Endothelial cell of umbilical vein (primary cell): Measurements from ENCODE around the gene FAM3C. TPM values are rescaled to one million over a fixed set of nuclear protein-coding genes. Genes with fewer than 3 reads are reported as not detected.

Experiments used
- BruUV-seq: library from RNA; stranded (reverse); fragments of 400-500 nt; replicated peaks from 2 replicates; lab custom pipeline; 2021; lab: Mats Ljungman, UMichigan
- CTCF ChIA-PET: fragments of 300-600, 350-600 bp; sonication (Branson Sonifier 250); formaldehyde crosslinking; loops from one replicate; lab custom pipeline; 2021; ENCODE audit warnings: antibody characterized with exemption, inconsistent platforms; lab: Charles Lee
- POLR2A ChIA-PET: fragments of 300-600, 350-600 bp; sonication (Branson Sonifier 250); formaldehyde crosslinking; loops from one replicate; lab custom pipeline; 2021; ENCODE audit warnings: antibody characterized with exemption, inconsistent platforms; lab: Charles Lee
- DNase-seq: peaks from one replicate; pipeline ENCODE4 v3.0.0-alpha.2; 2011; ENCODE audit warnings: low read depth, low spot score
- FAIRE-seq: peaks from 2 replicates; lab custom pipeline; 2011; peaks lifted over from hg19 to GRCh38; lab: Jason Lieb, UNC
- H2AFZ ChIP-seq: 2 replicates; pipeline ENCODE4 v1.6.0; 2012; ENCODE audit warnings: low read depth, low read length, control low read depth, inconsistent platforms
- H3K27ac ChIP-seq: 2 replicates; pipeline ENCODE4 v1.5.1; 2011; ENCODE audit warnings: low read depth, mild to moderate bottlenecking, control low read depth, low read length, moderate library complexity; ENCODE audit not compliant: insufficient read depth
- H3K27me3 ChIP-seq, 2 experiments: 2 replicates each; pipeline versions ENCODE4 v1.6.0 to v1.6.1; 2011; ENCODE audit warnings: low read length in 2 of 2, mixed read lengths in 1 of 2; ENCODE audit not compliant: control insufficient read depth in 2 of 2, insufficient read depth in 2 of 2
- H3K36me3 ChIP-seq, 2 experiments: 2 replicates in 1 of 2; 3 replicates in 1 of 2; pipeline ENCODE4 v1.5.1; 2011; ENCODE audit warnings: low read length in 2 of 2, mild to moderate bottlenecking in 1 of 2, moderate library complexity in 1 of 2; ENCODE audit not compliant: control insufficient read depth in 2 of 2, insufficient read depth in 2 of 2; ENCODE audit errors: extremely low read depth in 1 of 2
- H3K4me1 ChIP-seq: 3 replicates; pipeline ENCODE4 v1.5.1; 2011; ENCODE audit warnings: mild to moderate bottlenecking, low read length; ENCODE audit not compliant: control insufficient read depth, insufficient read depth; ENCODE audit errors: extremely low read depth
- H3K4me2 ChIP-seq: 2 replicates; pipeline ENCODE4 v1.6.1; 2011; ENCODE audit warnings: low read length, control low read depth, mixed read lengths; ENCODE audit not compliant: insufficient read depth
- H3K4me3 ChIP-seq, 3 experiments: fragments of 200-600 bp in 1 of 3; sonication (generic), shearing (Covaris generic) in 1 of 3; replicated peaks in 1 of 3; 2 replicates each; pipeline ENCODE4 v1.5.1; 2011 to 2016; ENCODE audit warnings: control low read depth in 3 of 3, low read length in 3 of 3, mild to moderate bottlenecking in 2 of 3, inconsistent platforms in 1 of 3, low read depth in 1 of 3, moderate library complexity in 1 of 3; ENCODE audit not compliant: insufficient read depth in 1 of 3
- H3K79me2 ChIP-seq: 2 replicates; pipeline ENCODE4 v1.6.0; 2012; ENCODE audit warnings: low read length, inconsistent platforms; ENCODE audit not compliant: control insufficient read depth, insufficient read depth
- H3K9ac ChIP-seq: replicated peaks from 2 replicates; pipeline ENCODE3; 2011; ENCODE audit warnings: low read length, control low read depth; ENCODE audit not compliant: insufficient read depth; ENCODE audit errors: extremely low read depth
- H3K9me1 ChIP-seq: replicated peaks from 3 replicates; pipeline ENCODE4 v1.6.0; 2011; ENCODE audit warnings: mild to moderate bottlenecking, low read length; ENCODE audit not compliant: control insufficient read depth, insufficient read depth; ENCODE audit errors: extremely low read depth
- H3K9me3 ChIP-seq: replicated peaks from 2 replicates; pipeline ENCODE4 v1.5.1; 2012; ENCODE audit warnings: low read length, inconsistent platforms; ENCODE audit not compliant: control insufficient read depth, insufficient read depth
- H4K20me1 ChIP-seq: replicated peaks from 2 replicates; pipeline ENCODE3; 2011; ENCODE audit warnings: mild to moderate bottlenecking, low read length; ENCODE audit not compliant: control insufficient read depth, insufficient read depth; ENCODE audit errors: extremely low read depth
- EZH2 ChIP-seq: IDR thresholded peaks from 2 replicates; pipeline ENCODE4 v1.6.1; 2012; ENCODE audit warnings: borderline replicate concordance, low read depth, mild to moderate bottlenecking, moderate library complexity, low read length, inconsistent platforms; ENCODE audit not compliant: severe bottlenecking
- FOS ChIP-seq: IDR thresholded peaks from 2 replicates; pipeline ENCODE4 v1.6.1; 2011; ENCODE audit warnings: mild to moderate bottlenecking, low read length, moderate library complexity, borderline replicate concordance; ENCODE audit not compliant: insufficient read depth
- GATA2 ChIP-seq: IDR thresholded peaks from 2 replicates; pipeline ENCODE4 v1.7.0; 2011; ENCODE audit warnings: low read depth, mild to moderate bottlenecking, moderate library complexity, mixed read lengths, low read length; ENCODE audit not compliant: insufficient read length, insufficient read depth
- JUN ChIP-seq: IDR thresholded peaks from 2 replicates; pipeline ENCODE4 v1.6.1; 2011; ENCODE audit warnings: borderline replicate concordance, low read depth; ENCODE audit not compliant: insufficient read length, insufficient read depth
- MYC ChIP-seq: IDR thresholded peaks from one replicate; pipeline ENCODE4 v1.6.1; 2011; ENCODE audit warnings: mild to moderate bottlenecking, low read depth, low read length
- POLR2A ChIP-seq: IDR thresholded peaks from 2 replicates; pipeline ENCODE4 v1.6.1; 2012; ENCODE audit warnings: low read depth, mild to moderate bottlenecking, control low read depth, low read length
- POLR2AphosphoS5 ChIP-seq: IDR thresholded peaks from 2 replicates; pipeline ENCODE4 v1.6.1; 2012; ENCODE audit warnings: low read depth, mild to moderate bottlenecking, control low read depth, low read length, moderate library complexity; ENCODE audit not compliant: insufficient read depth
- dilution Hi-C: fragments of 300-500 bp; cut with MboI; formaldehyde crosslinking; loops from one replicate; pipeline ENCODE4 v1.15.0; 2019; ENCODE audit warnings: low sequenced_read_pairs; ENCODE audit not compliant: extremely low pct_ligation_motif_present
- intact Hi-C: fragments of 100-400 bp; cut with micrococcal nuclease; formaldehyde crosslinking; loops from one replicate; pipeline ENCODE4 v1.10.0; 2022
- polyA plus RNA-seq, 4 experiments: library from polyadenylated mRNA; depleted of rRNA in 3 of 4; stranded (reverse) in 3 of 4; unstranded in 1 of 4; fragments of >200 nt; gene quantifications; 2 replicates each; pipeline versions ENCODE4 v1.2.1 to v1.2.3, GENCODE V29; 2011 to 2012; ENCODE audit warnings: missing spikeins in 1 of 4
- total RNA-seq: library from RNA; stranded (reverse); gene quantifications from 2 replicates; pipeline ENCODE4 v1.2.3, GENCODE V29; 2021
- TF ChIP-seq, protein P1 (sequence below), 2 donors: IDR thresholded peaks; 1 replicate in 1 of 2; 2 replicates in 1 of 2; pipeline ENCODE4 v1.5.1; 2011; ENCODE audit warnings: low read length in 2 of 2, mild to moderate bottlenecking in 2 of 2, moderate library complexity in 2 of 2, control low read depth in 1 of 2, inconsistent platforms in 1 of 2, low read depth in 1 of 2; ENCODE audit not compliant: insufficient read depth in 1 of 2; ENCODE audit errors: extremely low read depth in 1 of 2
- TF ChIP-seq, protein P2 (sequence below): IDR thresholded peaks from 2 replicates; pipeline ENCODE4 v1.6.1; 2011; ENCODE audit not compliant: insufficient read depth, insufficient read length

Gene FAM3C
- total and polyA plus RNA-seq, 2 donors (not counting 3 experiments of a cell fraction or from before 2014, with no cell fraction given): 20.2 to 50.0 TPM

DNA sequence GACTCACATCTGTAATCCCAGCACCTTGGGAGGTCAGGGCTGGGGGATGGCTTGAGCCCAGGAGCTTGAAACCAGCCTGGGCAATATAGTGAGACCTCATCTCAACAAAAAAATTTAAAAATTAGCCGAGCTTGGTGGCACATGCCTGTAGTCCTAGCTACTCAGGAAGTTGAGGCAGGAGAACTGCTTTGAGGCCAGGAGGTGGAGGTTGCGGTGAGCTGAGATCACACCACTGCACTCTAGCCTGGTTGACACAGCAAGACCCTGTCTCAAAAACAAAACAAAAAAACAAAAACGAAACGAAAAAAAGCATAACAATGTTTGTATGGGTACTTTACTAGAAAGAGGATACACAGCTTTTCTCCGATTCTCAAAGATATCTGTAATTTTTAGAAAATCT, 35.5 kb downstream of the FAM3C start:
- Histone ChIP-seq H3K79me2 (peaks cover 9% of the 10 kb centered on the region), H3K9me1 (no peaks in the 10 kb centered on the region), H3K27ac (no peak overlapping the region), H3K27me3 (no peaks in the 10 kb centered on the region), H3K9me3 (no peaks in the 10 kb centered on the region), H3K36me3 (peaks cover 7 to 13% of the 10 kb centered on the region in 2 experiments), H3K4me2 (no peak overlapping the region), H3K9ac (no peak overlapping the region), H3K4me3 (no peak overlapping the region), H3K4me1 (no peaks in the 10 kb centered on the region), H2AFZ (no peak overlapping the region), H4K20me1 (no peaks in the 10 kb centered on the region)
- dilution Hi-C loops (no loop called here), intact Hi-C loops (no loop called here)
- FAIRE-seq (no peak), DNase-seq (no peak)
- POLR2A ChIA-PET: no interaction called here
- no TSS peak for BruUV-seq
- CTCF ChIA-PET: interaction anchor here (1.0 to 6.0 kb wide), 6 partner anchors 9 to 634 kb away, joined by 3 to 30 read pairs (median 7); no protein-coding TSS in a partner anchor
- TF ChIP-seq JUN (no peak), GATA2 (no peak), POLR2AphosphoS5 (no peak), EZH2 (no peak), POLR2A (no peak), MYC (no peak), FOS (no peak)
- TF ChIP-seq, protein P1, sequence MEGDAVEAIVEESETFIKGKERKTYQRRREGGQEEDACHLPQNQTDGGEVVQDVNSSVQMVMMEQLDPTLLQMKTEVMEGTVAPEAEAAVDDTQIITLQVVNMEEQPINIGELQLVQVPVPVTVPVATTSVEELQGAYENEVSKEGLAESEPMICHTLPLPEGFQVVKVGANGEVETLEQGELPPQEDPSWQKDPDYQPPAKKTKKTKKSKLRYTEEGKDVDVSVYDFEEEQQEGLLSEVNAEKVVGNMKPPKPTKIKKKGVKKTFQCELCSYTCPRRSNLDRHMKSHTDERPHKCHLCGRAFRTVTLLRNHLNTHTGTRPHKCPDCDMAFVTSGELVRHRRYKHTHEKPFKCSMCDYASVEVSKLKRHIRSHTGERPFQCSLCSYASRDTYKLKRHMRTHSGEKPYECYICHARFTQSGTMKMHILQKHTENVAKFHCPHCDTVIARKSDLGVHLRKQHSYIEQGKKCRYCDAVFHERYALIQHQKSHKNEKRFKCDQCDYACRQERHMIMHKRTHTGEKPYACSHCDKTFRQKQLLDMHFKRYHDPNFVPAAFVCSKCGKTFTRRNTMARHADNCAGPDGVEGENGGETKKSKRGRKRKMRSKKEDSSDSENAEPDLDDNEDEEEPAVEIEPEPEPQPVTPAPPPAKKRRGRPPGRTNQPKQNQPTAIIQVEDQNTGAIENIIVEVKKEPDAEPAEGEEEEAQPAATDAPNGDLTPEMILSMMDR (IDR thresholded peaks at IDR 0.05; ENCODE audit: extremely low read depth in 1 of 2, insufficient read depth in 1 of 2, low read depth in 1 of 2, low read length in 2 of 2): no peak
- TF ChIP-seq, protein P2, sequence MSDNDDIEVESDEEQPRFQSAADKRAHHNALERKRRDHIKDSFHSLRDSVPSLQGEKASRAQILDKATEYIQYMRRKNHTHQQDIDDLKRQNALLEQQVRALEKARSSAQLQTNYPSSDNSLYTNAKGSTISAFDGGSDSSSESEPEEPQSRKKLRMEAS: no peak
